ENCODE measurements around the gene SFXN1. TPM values are rescaled to one million over a fixed set of nuclear protein-coding genes. Genes with fewer than 3 reads are reported as not detected.

SFXN1 gene
- total RNA-seq, 1 donor from 2014 or later = 181 TPM

DNA sequence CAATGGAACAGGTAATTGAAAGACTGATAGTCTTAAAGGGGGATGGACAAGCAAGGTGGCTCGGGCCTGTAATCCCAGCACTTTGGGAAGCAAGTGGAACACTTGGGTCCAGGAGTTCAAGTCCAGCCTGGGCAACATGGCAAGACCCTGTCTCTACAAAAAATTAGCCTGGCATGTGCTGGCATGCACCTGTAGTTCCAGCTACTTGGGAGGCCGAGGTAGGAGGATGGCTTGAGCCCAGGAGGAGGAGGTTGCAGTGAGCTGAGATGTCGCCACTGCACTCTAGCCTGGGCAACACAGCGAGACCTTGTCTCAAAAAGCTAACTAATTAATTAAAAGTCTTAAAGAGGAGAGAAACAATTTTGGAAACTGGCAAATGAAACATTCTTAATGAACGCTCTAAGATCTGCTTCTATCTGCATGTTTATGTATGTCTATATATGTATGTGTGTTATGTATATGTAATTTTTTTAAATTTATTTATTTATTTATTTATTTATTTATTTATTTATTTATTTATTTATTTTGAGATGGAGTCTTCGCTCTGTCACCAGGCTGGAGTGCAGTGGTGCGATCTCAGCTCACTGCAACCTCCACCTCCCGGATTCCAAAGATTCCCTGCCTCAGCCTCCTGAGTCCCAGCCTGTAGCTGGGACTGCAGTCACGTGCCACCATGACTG, 80.6 kb downstream of the SFXN1 start:
- Histone ChIP-seq H3K4me1 (peaks cover 9% of the 10 kb centered on the region), H3K4me2 (no peak overlapping the region), H3K27ac (no peak overlapping the region), H3K9ac (no peak overlapping the region), H3K79me2 (ENCODE audit: low read depth) (no peaks in the 10 kb centered on the region), H3K4me3 (no peak overlapping the region), H3K36me3 (no peaks in the 10 kb centered on the region), H3F3A (ENCODE audit: low read depth) (no peaks in the 10 kb centered on the region), H3K9me3 (ENCODE audit: low read depth) (no peaks in the 10 kb centered on the region), H4K20me1 (ENCODE audit: low read depth) (no peaks in the 10 kb centered on the region), H3K27me3 (no peaks in the 10 kb centered on the region), H2AFZ (replicated peaks) (no peak overlapping the region)
- no peak for DNase-seq (ENCODE audit: low spot score)
- TF ChIP-seq, protein P1, sequence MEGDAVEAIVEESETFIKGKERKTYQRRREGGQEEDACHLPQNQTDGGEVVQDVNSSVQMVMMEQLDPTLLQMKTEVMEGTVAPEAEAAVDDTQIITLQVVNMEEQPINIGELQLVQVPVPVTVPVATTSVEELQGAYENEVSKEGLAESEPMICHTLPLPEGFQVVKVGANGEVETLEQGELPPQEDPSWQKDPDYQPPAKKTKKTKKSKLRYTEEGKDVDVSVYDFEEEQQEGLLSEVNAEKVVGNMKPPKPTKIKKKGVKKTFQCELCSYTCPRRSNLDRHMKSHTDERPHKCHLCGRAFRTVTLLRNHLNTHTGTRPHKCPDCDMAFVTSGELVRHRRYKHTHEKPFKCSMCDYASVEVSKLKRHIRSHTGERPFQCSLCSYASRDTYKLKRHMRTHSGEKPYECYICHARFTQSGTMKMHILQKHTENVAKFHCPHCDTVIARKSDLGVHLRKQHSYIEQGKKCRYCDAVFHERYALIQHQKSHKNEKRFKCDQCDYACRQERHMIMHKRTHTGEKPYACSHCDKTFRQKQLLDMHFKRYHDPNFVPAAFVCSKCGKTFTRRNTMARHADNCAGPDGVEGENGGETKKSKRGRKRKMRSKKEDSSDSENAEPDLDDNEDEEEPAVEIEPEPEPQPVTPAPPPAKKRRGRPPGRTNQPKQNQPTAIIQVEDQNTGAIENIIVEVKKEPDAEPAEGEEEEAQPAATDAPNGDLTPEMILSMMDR (IDR thresholded peaks at IDR 0.05) = no peak
- TF ChIP-seq EZH2phosphoT487 (IDR thresholded peaks at IDR 0.05) (no peak), EZH2 (IDR thresholded peaks at IDR 0.05) (no peak)
- Mint-ChIP-seq H3K36me3 (no peaks in the 10 kb centered on the region), H3K27ac (no peak overlapping the region), H3K27me3 (ENCODE audit: insufficient read depth, low read depth) (peaks cover 3% of the 10 kb centered on the region), H3K4me3 (no peak overlapping the region), H3K9me3 (peaks cover 7% of the 10 kb centered on the region), H3K4me1 (peaks cover 18% of the 10 kb centered on the region)

DNA sequence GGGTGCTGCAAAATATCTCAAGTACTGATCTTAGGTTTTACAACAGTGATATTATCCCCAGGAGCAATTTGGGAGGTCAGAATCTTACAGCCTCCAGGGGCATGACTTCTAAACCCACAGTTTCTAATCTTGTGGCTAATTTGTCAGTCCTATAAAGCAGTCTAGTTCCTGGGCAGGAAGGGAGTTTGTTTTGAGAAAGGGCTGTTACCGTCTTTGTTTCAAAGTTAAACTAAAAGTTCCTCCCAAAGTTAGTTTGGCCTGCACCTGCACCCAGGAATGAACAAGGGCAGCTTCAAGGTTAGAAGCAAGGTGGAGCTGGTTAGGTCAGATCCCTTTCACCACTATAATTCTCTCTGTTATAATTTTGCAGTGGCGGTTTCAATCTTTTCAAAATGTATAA, 81.7 kb downstream of the SFXN1 start:
- no peaks in the 10 kb centered on the region for H4K20me1 ChIP-seq (ENCODE audit: low read depth)
- no peaks in the 10 kb centered on the region for H3K79me2 ChIP-seq (ENCODE audit: low read depth)
- H3K27me3 ChIP-seq = no peaks in the 10 kb centered on the region
- peaks cover 9% of the 10 kb centered on the region for H3K4me1 ChIP-seq
- no peak overlapping the region for H3K4me2 ChIP-seq
- DNase-seq (ENCODE audit: low spot score) = no peak
- H3K27ac ChIP-seq = no peak overlapping the region
- H3K27ac Mint-ChIP-seq = no peak overlapping the region
- H2AFZ ChIP-seq (replicated peaks) = no peak overlapping the region
- no peak overlapping the region for H3K4me3 ChIP-seq
- no peaks in the 10 kb centered on the region for H3K36me3 ChIP-seq
- no peaks in the 10 kb centered on the region for H3F3A ChIP-seq (ENCODE audit: low read depth)
- peaks cover 2% of the 10 kb centered on the region for H3K9me3 Mint-ChIP-seq
- no peak for TF ChIP-seq EZH2phosphoT487 (IDR thresholded peaks at IDR 0.05)
- TF ChIP-seq, protein P1 (IDR thresholded peaks at IDR 0.05) = no peak
- TF ChIP-seq EZH2 (IDR thresholded peaks at IDR 0.05) = no peak
- no peak overlapping the region for H3K4me3 Mint-ChIP-seq
- H3K9me3 ChIP-seq (ENCODE audit: low read depth) = no peaks in the 10 kb centered on the region
- no peaks in the 10 kb centered on the region for H3K36me3 Mint-ChIP-seq
- H3K27me3 Mint-ChIP-seq (ENCODE audit: insufficient read depth, low read depth) = peaks cover 3% of the 10 kb centered on the region
- H3K9ac ChIP-seq = no peak overlapping the region
- peaks cover 18% of the 10 kb centered on the region for H3K4me1 Mint-ChIP-seq

DNA sequence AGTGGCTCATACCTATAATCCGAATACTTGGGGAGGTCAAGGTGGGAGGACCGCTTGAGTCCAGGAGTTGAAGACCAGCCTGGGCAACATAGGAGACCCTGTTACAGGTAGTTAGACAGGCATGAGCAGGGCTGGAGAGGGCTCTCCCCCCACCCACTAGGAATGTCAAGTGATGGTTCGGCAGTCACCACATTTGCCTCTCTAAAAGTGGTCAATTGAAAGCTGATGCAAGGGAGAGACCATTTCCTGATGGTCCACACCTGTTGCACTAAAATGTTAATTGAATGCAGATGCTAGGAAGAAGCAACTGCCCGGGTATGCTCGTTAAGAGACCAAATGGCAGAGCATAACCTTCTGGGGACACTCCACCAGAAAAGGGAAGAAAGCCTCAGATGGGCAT, 82.7 kb downstream of the SFXN1 start:
- TF ChIP-seq EZH2 (IDR thresholded peaks at IDR 0.05) = no peak
- TF ChIP-seq EZH2phosphoT487 (IDR thresholded peaks at IDR 0.05) = no peak
- TF ChIP-seq, protein P1 (IDR thresholded peaks at IDR 0.05) = no peak
- H3K79me2 ChIP-seq (ENCODE audit: low read depth) = no peaks in the 10 kb centered on the region
- Mint-ChIP-seq H3K9me3 (no peaks in the 10 kb centered on the region), H3K27ac (no peak overlapping the region), H3K4me3 (no peak overlapping the region), H3K4me1 (peaks cover 15% of the 10 kb centered on the region), H3K27me3 (ENCODE audit: insufficient read depth, low read depth) (peaks cover 3% of the 10 kb centered on the region), H3K36me3 (no peaks in the 10 kb centered on the region)
- H3F3A ChIP-seq (ENCODE audit: low read depth) = no peaks in the 10 kb centered on the region
- H3K9me3 ChIP-seq (ENCODE audit: low read depth) = no peaks in the 10 kb centered on the region
- H4K20me1 ChIP-seq (ENCODE audit: low read depth) = no peaks in the 10 kb centered on the region
- no peak overlapping the region for H3K27ac ChIP-seq
- H3K4me3 ChIP-seq = no peak overlapping the region
- no peaks in the 10 kb centered on the region for H3K27me3 ChIP-seq
- no peak overlapping the region for H3K4me2 ChIP-seq
- no peak overlapping the region for H2AFZ ChIP-seq (replicated peaks)
- H3K9ac ChIP-seq = no peak overlapping the region
- H3K36me3 ChIP-seq = no peaks in the 10 kb centered on the region
- DNase-seq (ENCODE audit: low spot score) = no peak
- peaks cover 9% of the 10 kb centered on the region for H3K4me1 ChIP-seq

Data from neural progenitor cell (in vitro differentiated cells).